Skeletal muscle satellite cell (primary cell): ENCODE results near the gene GPR180.

Experiments used
- H3K27me3 ChIP-seq: 2 replicates; pipeline ENCODE4 v1.7.0; 2013; ENCODE audit warnings: low read length; ENCODE audit not compliant: control insufficient read depth, insufficient read depth
- H3K36me3 ChIP-seq: 2 replicates; pipeline ENCODE4 v1.7.0; 2013; ENCODE audit warnings: mild to moderate bottlenecking, control low read depth, low read length; ENCODE audit not compliant: insufficient read depth
- H3K4me1 ChIP-seq: 2 replicates; pipeline ENCODE4 v1.7.0; 2013; ENCODE audit warnings: low read length; ENCODE audit not compliant: control insufficient read depth, insufficient read depth
- H3K4me2 ChIP-seq: 2 replicates; pipeline ENCODE4 v1.7.0; 2013; ENCODE audit warnings: mild to moderate bottlenecking, low read length
- H3K4me3 ChIP-seq: 2 replicates; pipeline ENCODE4 v1.7.0; 2013; ENCODE audit warnings: low read length
- H3K9ac ChIP-seq: 2 replicates; pipeline ENCODE4 v1.7.0; 2013; ENCODE audit warnings: mild to moderate bottlenecking, low read depth, low read length, moderate library complexity
- H3K9me3 ChIP-seq: replicated peaks from 2 replicates; pipeline ENCODE4 v1.7.0; 2013; ENCODE audit warnings: mild to moderate bottlenecking, control low read depth, low read length

Gene GPR180

GRCh38 chr13:94598281-94598680 lies 3.4 kb upstream of the GPR180 start:
- Histone ChIP-seq H3K4me2 (no peak overlapping the region), H3K27me3 (no peaks in the 10 kb centered on the region), H3K9me3 (no peaks in the 10 kb centered on the region), H3K4me3 (no peak overlapping the region), H3K36me3 (peaks cover 3% of the 10 kb centered on the region), H3K4me1 (peaks cover 20% of the 10 kb centered on the region), H3K9ac (no peak overlapping the region)

- Histone ChIP-seq H3K9ac (no peak overlapping the region), H3K9me3 (no peaks in the 10 kb centered on the region), H3K4me3 (no peak overlapping the region), H3K4me1 (peaks cover 17% of the 10 kb centered on the region), H3K27me3 (no peaks in the 10 kb centered on the region), H3K36me3 (no peaks in the 10 kb centered on the region), H3K4me2 (no peak overlapping the region)
These were observed 1.8 kb upstream of the GPR180 start for GRCh38 chr13:94599877-94600276.

GRCh38 chr13:94602467-94602866 lies 810 bp downstream of the GPR180 start:
- peak overlapping the region; percentile 98 for H3K4me3 ChIP-seq
- H3K4me1 ChIP-seq, result peaks cover 13% of the 10 kb centered on the region
- peak overlapping the region; percentile 86 for H3K4me2 ChIP-seq
- H3K27me3 ChIP-seq, result no peaks in the 10 kb centered on the region
- H3K36me3 ChIP-seq, result peaks cover 13% of the 10 kb centered on the region
- no peaks in the 10 kb centered on the region for H3K9me3 ChIP-seq
- H3K9ac ChIP-seq, result peak overlapping the region; percentile 91

- H3K4me3 ChIP-seq, result no peak overlapping the region
- H3K4me1 ChIP-seq, result peaks cover 13% of the 10 kb centered on the region
- H3K27me3 ChIP-seq, result no peaks in the 10 kb centered on the region
- peaks cover 45% of the 10 kb centered on the region for H3K36me3 ChIP-seq
- H3K4me2 ChIP-seq, result no peak overlapping the region
- no peak overlapping the region for H3K9ac ChIP-seq
- H3K9me3 ChIP-seq, result no peaks in the 10 kb centered on the region
These were observed 5.4 kb downstream of the GPR180 start for GRCh38 chr13:94607056-94607455.

GRCh38 chr13:94607939-94608338 lies 6.3 kb downstream of the GPR180 start:
- Histone ChIP-seq H3K27me3 (no peaks in the 10 kb centered on the region), H3K9ac (no peak overlapping the region), H3K4me2 (no peak overlapping the region), H3K36me3 (peaks cover 49% of the 10 kb centered on the region), H3K9me3 (no peaks in the 10 kb centered on the region), H3K4me3 (no peak overlapping the region), H3K4me1 (peaks cover 10% of the 10 kb centered on the region)

GRCh38 chr13:94608586-94608985 lies 6.9 kb downstream of the GPR180 start:
- H3K27me3 ChIP-seq, result no peaks in the 10 kb centered on the region
- H3K4me2 ChIP-seq, result no peak overlapping the region
- peaks cover 49% of the 10 kb centered on the region for H3K36me3 ChIP-seq

GRCh38 chr13:94609196-94609595 lies 7.5 kb downstream of the GPR180 start:
- Histone ChIP-seq H3K4me3 (no peak overlapping the region), H3K36me3 (peaks cover 52% of the 10 kb centered on the region)

More at GRCh38 chr13:94608586-94608985, 6.9 kb downstream of the GPR180 start:
- H3K9ac ChIP-seq, result no peak overlapping the region
- H3K4me3 ChIP-seq, result no peak overlapping the region
- peaks cover 4% of the 10 kb centered on the region for H3K4me1 ChIP-seq
- H3K9me3 ChIP-seq, result no peaks in the 10 kb centered on the region

GRCh38 chr13:94610475-94610874 lies 8.8 kb downstream of the GPR180 start:
- peaks cover 60% of the 10 kb centered on the region for H3K36me3 ChIP-seq
- no peak overlapping the region for H3K4me2 ChIP-seq
- no peaks in the 10 kb centered on the region for H3K27me3 ChIP-seq
- H3K4me1 ChIP-seq, result no peaks in the 10 kb centered on the region
- H3K9ac ChIP-seq, result no peak overlapping the region
- no peaks in the 10 kb centered on the region for H3K9me3 ChIP-seq
- no peak overlapping the region for H3K4me3 ChIP-seq

More at GRCh38 chr13:94609196-94609595, 7.5 kb downstream of the GPR180 start:
- Histone ChIP-seq H3K9me3 (no peaks in the 10 kb centered on the region), H3K4me1 (no peaks in the 10 kb centered on the region), H3K9ac (no peak overlapping the region), H3K27me3 (no peaks in the 10 kb centered on the region), H3K4me2 (no peak overlapping the region)

GRCh38 chr13:94612050-94612449 lies 10.4 kb downstream of the GPR180 start:
- Histone ChIP-seq H3K4me1 (no peaks in the 10 kb centered on the region), H3K4me3 (no peak overlapping the region), H3K9me3 (no peaks in the 10 kb centered on the region), H3K9ac (no peak overlapping the region), H3K36me3 (peaks cover 60% of the 10 kb centered on the region), H3K4me2 (no peak overlapping the region), H3K27me3 (no peaks in the 10 kb centered on the region)

- Histone ChIP-seq H3K9ac (no peak overlapping the region), H3K27me3 (no peaks in the 10 kb centered on the region), H3K4me1 (no peaks in the 10 kb centered on the region), H3K4me3 (no peak overlapping the region), H3K4me2 (no peak overlapping the region), H3K9me3 (no peaks in the 10 kb centered on the region), H3K36me3 (peaks cover 53% of the 10 kb centered on the region)
These were observed 11.4 kb downstream of the GPR180 start for GRCh38 chr13:94613051-94613450.

GRCh38 chr13:94617389-94618000 lies 15.8 kb downstream of the GPR180 start:
- Histone ChIP-seq H3K4me2 (no peak overlapping the region), H3K27me3 (no peaks in the 10 kb centered on the region), H3K9me3 (no peaks in the 10 kb centered on the region), H3K9ac (no peak overlapping the region), H3K36me3 (peaks cover 48% of the 10 kb centered on the region), H3K4me1 (no peaks in the 10 kb centered on the region), H3K4me3 (no peak overlapping the region)

GRCh38 chr13:94620286-94620896 lies 18.7 kb downstream of the GPR180 start:
- peaks cover 56% of the 10 kb centered on the region for H3K36me3 ChIP-seq
- no peak overlapping the region for H3K4me2 ChIP-seq
- H3K27me3 ChIP-seq, result no peaks in the 10 kb centered on the region

More at GRCh38 chr13:94620286-94620896, 18.7 kb downstream of the GPR180 start:
- no peak overlapping the region for H3K4me3 ChIP-seq
- no peaks in the 10 kb centered on the region for H3K9me3 ChIP-seq
- no peaks in the 10 kb centered on the region for H3K4me1 ChIP-seq
- no peak overlapping the region for H3K9ac ChIP-seq
